ENCODE data around the gene SMURF2. TPM values are rescaled to one million over a fixed set of nuclear protein-coding genes. Genes with fewer than 3 reads are reported as not detected.

Gene SMURF2
- total RNA-seq, 2 experiments from 2014 or later = 13.5 to 14.1 TPM

DNA sequence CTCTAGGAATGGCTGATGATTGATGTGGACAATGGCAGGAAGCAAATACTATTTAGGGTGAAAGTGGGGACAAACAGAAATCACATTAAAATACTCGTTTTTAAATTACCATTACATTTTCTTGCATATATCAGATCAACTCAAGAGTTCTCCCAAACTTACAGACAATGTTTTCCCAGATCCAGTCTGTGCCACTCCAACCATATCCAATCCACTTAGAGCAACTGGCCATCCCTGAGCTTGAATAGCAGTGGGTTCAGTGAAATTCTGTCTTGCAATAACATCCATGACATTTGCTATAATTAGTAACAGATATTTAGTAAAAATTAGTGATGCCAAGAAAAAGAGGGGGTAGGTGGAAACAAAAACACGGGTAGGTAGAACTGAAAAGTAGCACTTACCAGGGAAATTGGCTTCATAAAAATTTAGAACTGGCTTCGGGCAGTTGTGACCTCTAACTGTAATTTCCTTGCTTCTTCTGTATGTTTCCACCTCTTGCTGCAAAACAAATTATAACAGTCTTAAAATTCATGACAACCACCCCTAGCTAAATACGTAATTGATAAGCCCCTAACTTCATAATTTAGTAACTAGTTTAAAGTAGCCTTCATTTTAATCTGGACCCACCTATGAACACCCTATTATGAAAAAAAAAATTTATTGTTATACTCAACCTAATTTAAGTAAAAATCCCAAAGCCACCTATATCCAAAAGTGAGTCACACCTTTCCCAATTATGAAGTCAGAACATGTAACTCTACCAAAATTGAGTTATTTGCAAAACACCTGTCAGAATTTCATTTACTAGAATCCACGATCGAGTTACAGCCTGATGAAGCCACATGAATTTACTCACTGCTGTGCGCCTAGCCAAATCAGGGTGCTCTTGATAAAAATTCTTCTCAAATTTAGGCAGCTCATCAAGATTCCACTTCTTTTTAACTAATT, 158.0 kb downstream of the SMURF2 start:
- Mint-ChIP-seq H3K4me3 (peak overlapping the region; percentile 98), H3K27me3 (no peaks in the 10 kb centered on the region), H3K9me3 (no peaks in the 10 kb centered on the region), H3K4me1 (peaks cover 57% of the 10 kb centered on the region), H3K36me3 (peaks cover 74% of the 10 kb centered on the region), H3K27ac (peak overlapping the region; percentile 100)
- DNase-seq = no peak

DNA sequence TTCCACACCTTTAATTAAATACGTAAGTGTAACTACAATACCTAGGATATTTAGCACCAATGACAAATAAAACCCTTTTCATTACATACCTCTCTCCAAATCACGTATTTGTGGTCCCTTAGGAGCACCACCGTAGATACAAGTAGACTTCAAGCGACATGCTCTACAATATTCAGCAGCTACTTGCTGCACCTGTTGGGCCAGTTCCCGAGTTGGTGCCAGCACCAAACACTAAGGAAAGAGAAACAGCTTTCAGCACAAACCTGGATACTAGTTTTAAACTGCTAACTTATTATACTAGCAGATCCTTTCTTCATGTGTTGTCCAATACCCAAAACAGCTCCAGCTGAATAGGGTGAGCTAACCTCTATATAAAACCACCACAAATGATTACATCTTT, 158.8 kb downstream of the SMURF2 start:
- Mint-ChIP-seq H3K36me3 (peaks cover 74% of the 10 kb centered on the region), H3K9me3 (no peaks in the 10 kb centered on the region), H3K4me3 (peak overlapping the region; percentile 44), H3K27ac (peak overlapping the region; percentile 57), H3K4me1 (peaks cover 59% of the 10 kb centered on the region), H3K27me3 (no peaks in the 10 kb centered on the region)
- no peak for DNase-seq

- no peak for DNase-seq
- Mint-ChIP-seq H3K36me3 (peaks cover 73% of the 10 kb centered on the region), H3K4me3 (peak overlapping the region; percentile 46), H3K27ac (peak overlapping the region; percentile 47), H3K27me3 (no peaks in the 10 kb centered on the region), H3K4me1 (peaks cover 62% of the 10 kb centered on the region), H3K9me3 (no peaks in the 10 kb centered on the region)
Measured at GRCh38 chr17:64502809-64503208, 159.3 kb downstream of the SMURF2 start.

- H3K4me3 Mint-ChIP-seq = peak overlapping the region; percentile 3
Measured at GRCh38 chr17:64502021-64502420, 160.1 kb downstream of the SMURF2 start.

GRCh38 chr17:64500862-64501765, 161.0 kb downstream of the SMURF2 start:
- H3K4me3 Mint-ChIP-seq = no peak overlapping the region
- DNase-seq = no peak

More at GRCh38 chr17:64502021-64502420, 160.1 kb downstream of the SMURF2 start:
- H3K36me3 Mint-ChIP-seq = peaks cover 71% of the 10 kb centered on the region
- H3K27ac Mint-ChIP-seq = peak overlapping the region; percentile 66
- peaks cover 67% of the 10 kb centered on the region for H3K4me1 Mint-ChIP-seq
- H3K27me3 Mint-ChIP-seq = no peaks in the 10 kb centered on the region
- DNase-seq = no peak
- no peaks in the 10 kb centered on the region for H3K9me3 Mint-ChIP-seq

DNA sequence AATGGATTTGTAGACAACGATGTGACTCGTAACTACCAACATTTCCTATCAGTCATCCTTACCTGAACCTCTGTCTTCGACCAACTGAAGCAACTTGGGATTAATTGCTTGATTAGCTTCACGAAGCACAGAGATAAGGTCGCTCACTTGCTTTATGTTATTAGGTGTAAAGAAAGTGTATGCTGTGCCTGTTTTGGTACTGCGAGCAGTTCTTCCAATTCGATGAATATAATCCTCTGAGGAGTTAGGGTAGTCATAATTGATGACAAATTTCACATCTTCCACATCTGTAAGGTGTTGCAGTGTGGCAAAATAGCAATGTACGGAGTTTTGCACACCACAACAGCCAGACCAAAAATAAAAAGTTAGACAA, 161.6 kb downstream of the SMURF2 start:
- Mint-ChIP-seq H3K36me3 (peaks cover 75% of the 10 kb centered on the region), H3K27ac (peak overlapping the region; percentile 67), H3K9me3 (no peaks in the 10 kb centered on the region), H3K4me1 (peaks cover 70% of the 10 kb centered on the region), H3K27me3 (no peaks in the 10 kb centered on the region), H3K4me3 (no peak overlapping the region)
- no peak for DNase-seq

More at GRCh38 chr17:64500862-64501765, 161.0 kb downstream of the SMURF2 start:
- H3K4me1 Mint-ChIP-seq = peaks cover 68% of the 10 kb centered on the region
- H3K27me3 Mint-ChIP-seq = no peaks in the 10 kb centered on the region
- H3K36me3 Mint-ChIP-seq = peaks cover 77% of the 10 kb centered on the region
- H3K27ac Mint-ChIP-seq = peak overlapping the region; percentile 67
- H3K9me3 Mint-ChIP-seq = no peaks in the 10 kb centered on the region

DNA sequence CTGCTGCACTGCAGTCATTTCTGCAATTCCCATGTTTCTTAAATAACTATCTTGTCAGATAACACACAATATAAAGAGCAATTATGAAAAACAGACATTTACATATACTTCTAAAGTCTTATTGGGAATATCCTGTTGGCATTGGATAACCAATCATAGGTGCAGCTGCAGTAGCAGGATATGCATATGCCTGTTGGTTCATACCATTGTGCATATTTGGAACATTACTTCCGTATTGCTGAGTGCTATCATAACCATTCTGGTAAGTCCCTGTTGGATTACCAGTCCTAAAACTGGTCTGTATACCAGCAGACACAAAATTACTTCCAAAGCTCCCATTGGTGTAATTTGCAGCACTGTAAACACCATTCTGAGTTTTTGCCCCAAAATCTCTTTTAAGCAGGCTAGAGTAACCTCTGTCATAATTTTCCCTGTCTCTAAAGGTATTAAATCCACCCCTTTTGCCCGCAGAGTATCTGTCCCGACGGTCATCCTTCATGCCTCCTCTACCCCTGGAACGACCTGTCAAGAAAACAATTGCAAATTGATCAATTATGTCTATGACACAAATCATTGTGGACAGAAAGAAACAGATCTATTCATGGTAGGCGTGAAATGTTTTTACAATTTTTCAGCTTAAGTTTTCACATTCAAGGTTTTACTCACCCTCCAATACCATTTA, 162.2 kb downstream of the SMURF2 start:
- no peak overlapping the region for H3K4me3 Mint-ChIP-seq
- DNase-seq = no peak
- H3K9me3 Mint-ChIP-seq = no peaks in the 10 kb centered on the region
- peak overlapping the region; percentile 67 for H3K27ac Mint-ChIP-seq
- peaks cover 72% of the 10 kb centered on the region for H3K36me3 Mint-ChIP-seq
- H3K27me3 Mint-ChIP-seq = no peaks in the 10 kb centered on the region
- H3K4me1 Mint-ChIP-seq = peaks cover 74% of the 10 kb centered on the region

- Mint-ChIP-seq H3K27ac (peak overlapping the region; percentile 98), H3K27me3 (no peaks in the 10 kb centered on the region), H3K9me3 (no peaks in the 10 kb centered on the region), H3K4me3 (peak overlapping the region; percentile 98), H3K4me1 (peaks cover 75% of the 10 kb centered on the region), H3K36me3 (peaks cover 70% of the 10 kb centered on the region)
- DNase-seq = no peak
Measured at GRCh38 chr17:64498308-64499203, 163.6 kb downstream of the SMURF2 start.

DNA sequence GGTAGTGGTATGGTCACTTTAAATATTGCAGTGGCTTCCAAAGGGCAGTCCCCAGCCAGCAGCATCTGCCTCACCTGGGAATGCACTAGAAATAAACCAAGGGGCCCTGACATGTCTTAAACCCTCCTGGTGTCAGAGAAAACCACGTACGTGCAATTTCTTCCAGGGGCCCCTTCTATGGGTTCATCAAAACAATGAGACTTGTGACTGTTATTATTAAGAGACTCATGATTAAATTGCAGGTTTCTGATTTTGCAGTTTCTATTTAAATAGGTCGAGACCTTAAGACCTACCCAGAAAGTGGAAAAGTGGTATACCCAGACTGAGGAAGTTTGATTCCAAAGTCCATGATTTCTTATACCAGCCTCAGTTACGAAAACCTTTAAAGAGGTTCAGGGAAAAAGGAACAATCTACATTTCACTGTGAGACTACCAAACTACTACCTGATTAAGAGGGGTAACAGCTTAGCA, 164.5 kb downstream of the SMURF2 start:
- no peak for DNase-seq
- Mint-ChIP-seq H3K27me3 (no peaks in the 10 kb centered on the region), H3K27ac (peak overlapping the region; percentile 98), H3K9me3 (no peaks in the 10 kb centered on the region), H3K4me3 (peak overlapping the region; percentile 98), H3K36me3 (peaks cover 67% of the 10 kb centered on the region), H3K4me1 (peaks cover 70% of the 10 kb centered on the region)

- Mint-ChIP-seq H3K27me3 (no peaks in the 10 kb centered on the region), H3K4me3 (peak within 1 kb of the TSS; percentile 98), H3K27ac (peak within 1 kb of the TSS; percentile 98), H3K9me3 (no peaks in the 10 kb centered on the region), H3K4me1 (peaks cover 66% of the 10 kb centered on the region), H3K36me3 (peaks cover 63% of the 10 kb centered on the region)
- DNase-seq = peak; percentile 97
Measured at GRCh38 chr17:64496786-64497564, 165.1 kb downstream of the SMURF2 start, which contains the start of gene POLG2. Gene POLG2, minus strand, starts transcription at chr17:64497054. Its CDS starts 86 bp downstream, at chr17:64496968.

- DNase-seq = no peak
- Mint-ChIP-seq H3K4me1 (peaks cover 65% of the 10 kb centered on the region), H3K36me3 (peaks cover 61% of the 10 kb centered on the region), H3K4me3 (peak overlapping the region; percentile 98), H3K27me3 (no peaks in the 10 kb centered on the region), H3K9me3 (no peaks in the 10 kb centered on the region), H3K27ac (peak overlapping the region; percentile 98)
Measured at GRCh38 chr17:64496348-64496785, 165.7 kb downstream of the SMURF2 start.
